A204.1 (cell line): ENCODE measurements around the gene DICER1.

Source experiments
- FAIRE-seq: peaks from 2 replicates; lab custom pipeline; 2012; peaks lifted over from hg19 to GRCh38; lab: Jason Lieb, UNC

DICER1 gene

GRCh38 chr14:95037273-95037672 is 120.1 kb downstream of the DICER1 start:
- FAIRE-seq, result no peak
